ENCODE results near the gene AZIN2. TPM values are rescaled to one million over a fixed set of nuclear protein-coding genes. Genes with fewer than 3 reads are reported as not detected.
A peak's percentile ranks its signal among the peaks of the same experiment; 100 is the strongest.
"Not testable (repeated sequence)": the region's sequence is repeated elsewhere in the genome, so short reads cannot be mapped to it uniquely, and the experiment has no call there.

AZIN2 gene
- total RNA-seq, 1 donor from 2014 or later, result 5.8 TPM

- intact Hi-C loops (cut with DNase I), result loop anchor here (5.0 kb wide), 1 partner anchor 376 kb away; no protein-coding TSS in a partner anchor
- no peak for DNase-seq (ENCODE audit: low spot score)
These were observed 7.4 kb downstream of the AZIN2 start for GRCh38 chr1:33088119-33088906.

GRCh38 chr1:33089457-33089856, 8.5 kb downstream of the AZIN2 start:
- no peak for DNase-seq (ENCODE audit: low spot score)
- intact Hi-C loops (cut with DNase I), result loop anchor here (5.0 kb wide), 1 partner anchor 377 kb away; no protein-coding TSS in a partner anchor

- intact Hi-C loops (cut with DNase I), result loop anchor here (10.0 kb wide), 1 partner anchor 522 kb away; no protein-coding TSS in a partner anchor
- DNase-seq (ENCODE audit: low spot score), result no peak
These were observed 11.5 kb downstream of the AZIN2 start for GRCh38 chr1:33092438-33092837.

GRCh38 chr1:33093004-33093403, 12.1 kb downstream of the AZIN2 start:
- DNase-seq (ENCODE audit: low spot score), result no peak
- intact Hi-C loops (cut with DNase I), result loop anchor here (10.0 kb wide), 1 partner anchor 522 kb away; no protein-coding TSS in a partner anchor

GRCh38 chr1:33094486-33094885, 13.5 kb downstream of the AZIN2 start:
- no peak for DNase-seq (ENCODE audit: low spot score)
- intact Hi-C loops (cut with DNase I), result loop anchor here (10.0 kb wide), 1 partner anchor 520 kb away; no protein-coding TSS in a partner anchor

GRCh38 chr1:33094971-33095604, 14.1 kb downstream of the AZIN2 start:
- intact Hi-C loops (cut with DNase I), result loop anchor here (10.0 kb wide), 1 partner anchor 520 kb away; no protein-coding TSS in a partner anchor

GRCh38 chr1:33096363-33097005, 15.5 kb downstream of the AZIN2 start:
- no peak for DNase-seq (ENCODE audit: low spot score)
- intact Hi-C loops (cut with DNase I), result loop anchor here (10.0 kb wide), 1 partner anchor 518 kb away; no protein-coding TSS in a partner anchor

More at GRCh38 chr1:33094971-33095604, 14.1 kb downstream of the AZIN2 start:
- no peak for DNase-seq (ENCODE audit: low spot score)

GRCh38 chr1:33097137-33097611, 16.2 kb downstream of the AZIN2 start:
- intact Hi-C loops (cut with DNase I), result loop anchor here (10.0 kb wide), 1 partner anchor 518 kb away; no protein-coding TSS in a partner anchor
- no peak for DNase-seq (ENCODE audit: low spot score)

- DNase-seq (ENCODE audit: low spot score), result no peak
- intact Hi-C loops (cut with DNase I), result loop anchor here (10.0 kb wide), 1 partner anchor 517 kb away; no protein-coding TSS in a partner anchor
These were observed 16.8 kb downstream of the AZIN2 start for GRCh38 chr1:33097762-33098161.

GRCh38 chr1:33098371-33098770, 17.4 kb downstream of the AZIN2 start:
- no peak for DNase-seq (ENCODE audit: low spot score)
- intact Hi-C loops (cut with DNase I), result loop anchor here (10.0 kb wide), 1 partner anchor 516 kb away; no protein-coding TSS in a partner anchor

GRCh38 chr1:33099290-33100118, 18.6 kb downstream of the AZIN2 start:
- peak; percentile 82 for DNase-seq (ENCODE audit: low spot score)
- intact Hi-C loops (cut with DNase I), result loop anchor here (10.0 kb wide), 1 partner anchor 515 kb away; no protein-coding TSS in a partner anchor

GRCh38 chr1:33100119-33100415, 19.1 kb downstream of the AZIN2 start:
- intact Hi-C loops (cut with DNase I); DNase-seq (ENCODE audit: low spot score): not testable (repeated sequence)

GRCh38 chr1:33110477-33110876, 29.5 kb downstream of the AZIN2 start:
- no peak for DNase-seq (ENCODE audit: low spot score)
- intact Hi-C loops (cut with DNase I), result no loop called here

- intact Hi-C loops (cut with DNase I), result no loop called here
- no peak for DNase-seq (ENCODE audit: low spot score)
These were observed 31.0 kb downstream of the AZIN2 start for GRCh38 chr1:33111965-33112364.

- intact Hi-C loops (cut with DNase I), result no loop called here
- DNase-seq (ENCODE audit: low spot score), result no peak
These were observed 36.6 kb downstream of the AZIN2 start for GRCh38 chr1:33117440-33118085.

- DNase-seq (ENCODE audit: low spot score), result no peak
- intact Hi-C loops (cut with DNase I), result no loop called here
These were observed 37.3 kb downstream of the AZIN2 start for GRCh38 chr1:33118274-33118673.

- DNase-seq (ENCODE audit: low spot score), result no peak
- intact Hi-C loops (cut with DNase I), result no loop called here
These were observed 38.1 kb downstream of the AZIN2 start for GRCh38 chr1:33119050-33119449.

GRCh38 chr1:33119532-33120217, 38.7 kb downstream of the AZIN2 start:
- no peak for DNase-seq (ENCODE audit: low spot score)
- intact Hi-C loops (cut with DNase I), result no loop called here

Data from cardiac septum (tissue), 1 donor.